GM21447 (cell line): Measurements from ENCODE around the gene TAOK1.
A peak's percentile ranks its signal among the peaks of the same experiment; 100 is the strongest.

Experiments used
- ATAC-seq: cut with Tn5 transposase; IDR thresholded peaks from one replicate; pipeline ENCODE4 v1.9.1; 2021; ENCODE audit not compliant: unreplicated experiment

The TAOK1 gene

DNA sequence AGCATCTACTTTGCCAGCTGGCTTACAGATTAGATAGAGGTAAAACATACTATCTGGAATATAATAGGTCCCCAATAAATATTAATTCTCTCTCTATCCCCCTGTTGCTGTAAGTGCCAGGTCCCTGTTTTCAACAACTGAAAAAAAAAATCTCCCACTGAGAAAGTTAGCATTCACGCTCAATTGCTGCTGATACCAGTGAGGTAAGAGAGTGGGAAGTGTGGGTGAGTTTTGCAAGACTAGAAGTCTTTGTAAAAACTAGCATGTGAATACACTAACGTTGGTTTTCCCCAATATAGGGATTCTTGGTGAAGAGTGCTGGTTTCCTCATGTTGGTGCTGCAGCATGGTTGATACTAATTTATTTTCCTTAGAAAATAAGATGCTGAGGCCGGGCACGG, 11.7 kb upstream of the TAOK1 start:
- ATAC-seq = no peak

- ATAC-seq = no peak
Observed at GRCh38 chr17:29379084-29379991, 10.8 kb upstream of the TAOK1 start.

GRCh38 chr17:29383686-29384085, 6.5 kb upstream of the TAOK1 start:
- no peak for ATAC-seq

GRCh38 chr17:29384901-29385300, 5.3 kb upstream of the TAOK1 start:
- no peak for ATAC-seq

DNA sequence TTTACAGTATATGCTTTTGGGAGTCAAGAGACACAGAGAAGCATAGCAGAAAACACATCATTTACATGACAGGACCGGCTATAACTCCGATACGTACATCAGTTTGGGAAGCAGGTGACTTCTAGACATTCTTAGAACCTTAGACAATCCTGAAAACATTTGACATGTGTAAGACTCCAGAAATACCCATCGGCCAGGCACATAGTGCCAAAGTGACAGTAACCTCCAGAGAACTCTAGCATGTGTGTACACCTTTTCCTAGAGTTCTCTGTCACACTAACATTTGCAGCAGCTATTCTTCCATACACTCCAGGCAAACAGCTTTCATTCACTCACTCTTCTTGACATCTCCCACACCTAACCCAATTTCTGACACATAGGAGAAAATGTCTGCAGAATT, 3.4 kb upstream of the TAOK1 start:
- ATAC-seq = no peak

- no peak for ATAC-seq
Observed at GRCh38 chr17:29388937-29389336, 1.2 kb upstream of the TAOK1 start.

DNA sequence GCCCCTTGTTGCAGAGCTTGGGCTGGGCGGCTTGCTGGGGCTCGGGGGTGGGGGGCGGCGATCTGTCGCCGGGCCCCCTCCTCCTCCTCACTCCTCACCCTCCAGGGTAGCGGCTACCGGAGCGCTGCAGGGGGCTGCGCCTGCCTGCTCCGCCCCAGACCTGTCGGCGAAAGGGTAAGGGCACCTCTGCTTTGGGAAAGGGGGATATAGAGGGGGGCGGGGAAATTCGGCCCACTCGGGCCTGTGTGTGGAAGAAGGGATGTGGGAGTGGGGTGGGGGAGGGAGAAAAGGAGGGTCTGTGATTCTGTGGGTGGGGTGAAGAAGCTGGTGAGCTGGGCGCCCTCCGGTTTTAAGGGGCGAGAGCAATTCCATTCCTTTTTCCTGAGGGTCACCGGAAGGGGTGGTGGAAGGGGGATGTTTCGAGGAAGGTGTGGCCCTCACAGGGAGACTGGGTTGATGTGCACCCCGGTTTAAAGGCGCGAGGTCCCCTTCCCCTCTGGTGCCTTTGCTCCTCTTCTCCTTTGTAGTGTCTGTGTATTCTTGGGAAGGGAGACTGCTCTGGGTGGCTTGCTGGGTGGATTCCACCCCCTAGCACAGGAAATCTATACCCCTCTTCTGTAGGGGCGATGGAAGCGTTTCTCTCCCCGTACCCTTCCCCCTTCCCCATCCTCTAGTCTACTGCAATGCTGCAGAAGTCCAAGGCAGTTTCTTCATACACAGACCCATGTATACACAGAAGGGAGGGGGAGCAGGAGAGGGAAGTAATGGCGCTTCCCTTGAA, 878 bp downstream of the TAOK1 start:
- ATAC-seq = peak; percentile 2

- no peak for ATAC-seq
Observed at GRCh38 chr17:29393436-29393835, 3.3 kb downstream of the TAOK1 start.

DNA sequence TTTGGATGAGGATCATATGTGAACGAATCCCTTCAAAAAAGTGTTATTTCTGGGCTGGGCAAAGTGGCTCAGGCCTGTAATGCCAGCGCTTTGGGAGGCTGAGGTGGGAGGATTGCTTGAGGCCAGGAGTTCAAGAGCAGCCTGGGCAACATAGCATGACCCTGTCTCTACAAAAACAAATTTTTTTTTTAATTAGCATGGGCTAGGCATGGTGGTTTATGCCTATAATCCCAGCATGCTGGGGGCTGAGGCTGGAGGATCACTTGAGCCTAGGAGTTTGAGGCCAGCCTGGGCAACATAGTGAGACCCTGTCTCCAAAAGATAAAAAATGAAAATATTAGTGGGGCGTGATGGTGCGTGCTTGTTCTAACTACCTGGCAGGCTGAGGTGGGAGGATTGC, 4.6 kb downstream of the TAOK1 start:
- ATAC-seq = no peak

- ATAC-seq = no peak
Observed at GRCh38 chr17:29396066-29396465, 5.9 kb downstream of the TAOK1 start.

GRCh38 chr17:29399634-29400033, 9.5 kb downstream of the TAOK1 start:
- ATAC-seq = no peak

GRCh38 chr17:29400818-29401217, 10.7 kb downstream of the TAOK1 start:
- ATAC-seq = no peak

DNA sequence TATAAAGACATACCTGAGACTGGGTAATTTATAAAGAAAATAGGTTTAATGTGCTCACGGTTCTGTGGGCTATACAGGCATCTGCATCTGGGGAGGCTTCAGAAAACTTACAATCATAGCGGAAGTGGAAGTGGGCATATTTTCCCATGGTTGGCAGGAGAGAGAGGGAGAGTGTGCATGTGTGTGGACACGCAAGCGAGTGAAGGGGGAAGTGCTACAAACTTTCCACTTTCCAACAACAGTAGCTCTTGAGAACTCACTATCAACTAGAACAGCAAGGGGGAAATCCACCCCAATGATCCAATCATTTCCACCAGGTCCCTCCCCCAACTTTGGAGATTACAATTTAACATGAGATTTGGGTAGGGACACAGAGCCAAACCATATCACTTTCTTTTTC, 11.1 kb downstream of the TAOK1 start:
- ATAC-seq = no peak

DNA sequence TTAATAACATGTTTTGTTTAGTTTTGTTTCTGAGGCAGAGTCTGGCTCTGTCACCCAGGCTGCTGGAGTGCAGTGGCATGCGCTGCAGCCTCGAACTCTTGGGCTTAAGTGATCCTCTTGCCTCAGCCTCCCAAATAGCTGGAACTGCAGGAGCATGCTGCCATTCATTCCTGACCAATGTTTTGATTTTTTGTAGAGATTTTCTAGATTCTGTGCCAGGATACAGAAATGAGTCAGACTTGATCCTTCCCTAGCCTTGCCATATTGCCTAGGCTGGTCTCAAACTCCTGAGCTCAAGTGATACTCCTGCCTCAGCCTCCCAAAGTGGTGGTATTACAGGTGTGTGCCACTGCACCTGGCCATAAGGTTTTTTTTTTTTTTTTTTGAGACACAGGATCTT, 17.7 kb downstream of the TAOK1 start:
- ATAC-seq = no peak

DNA sequence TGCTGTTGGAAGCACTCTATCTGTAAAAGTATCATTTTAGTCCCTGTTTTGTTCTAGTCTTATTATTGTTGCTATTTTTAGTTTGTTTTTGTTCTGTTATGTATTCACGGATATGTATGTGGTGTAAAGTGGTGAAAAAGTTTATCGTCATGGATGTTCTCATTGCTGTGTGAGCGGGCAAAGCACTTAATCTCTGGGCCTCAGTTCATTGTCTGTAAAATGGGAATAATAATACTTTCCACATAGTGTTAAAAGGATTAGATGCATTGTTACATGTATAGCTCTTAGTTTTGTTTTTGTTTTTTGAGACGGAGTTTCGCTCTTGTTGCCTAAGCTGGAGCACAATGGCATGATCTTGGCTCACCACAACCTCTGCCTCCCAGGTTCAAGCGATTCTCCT, 19.8 kb downstream of the TAOK1 start:
- no peak for ATAC-seq

- no peak for ATAC-seq
Observed at GRCh38 chr17:29412780-29413565, 22.8 kb downstream of the TAOK1 start.

DNA sequence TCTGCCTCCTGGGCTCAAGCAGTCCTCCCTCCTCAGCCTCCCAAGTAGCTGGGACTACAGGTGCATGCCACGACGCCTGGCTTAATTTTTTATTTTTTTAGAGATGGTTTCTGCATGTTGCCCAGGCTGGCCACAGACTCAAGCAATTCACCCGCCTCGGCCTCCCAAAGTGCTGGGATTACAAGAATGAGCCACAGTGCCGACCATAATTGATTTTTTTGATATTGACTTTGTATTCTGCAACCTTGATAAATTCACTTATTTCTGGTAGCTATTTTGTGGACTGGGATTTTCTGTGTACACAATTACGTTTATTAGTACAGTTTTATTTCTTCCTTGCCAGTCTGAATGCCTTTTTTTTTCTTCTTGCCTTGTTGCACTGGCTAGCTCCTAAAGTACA, 30.0 kb downstream of the TAOK1 start:
- ATAC-seq = no peak

DNA sequence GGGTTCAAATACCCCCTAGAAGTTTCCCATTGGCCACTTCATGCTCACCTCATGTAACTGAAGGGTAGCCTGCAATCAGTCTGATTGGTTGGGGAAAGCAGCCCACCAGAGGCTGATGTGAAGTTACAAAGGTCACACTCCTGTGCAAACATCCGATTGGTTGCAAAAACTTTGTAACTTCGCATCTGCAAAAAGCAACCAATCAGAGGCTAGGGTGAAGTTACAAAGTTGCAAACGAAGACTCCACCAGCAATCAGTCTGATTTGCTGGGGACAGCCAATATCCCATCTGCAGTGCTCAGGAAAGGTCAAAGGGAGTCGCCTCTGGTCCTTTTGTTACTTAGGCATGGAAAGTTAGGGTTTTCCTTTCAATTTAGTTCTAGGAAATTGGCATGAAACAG, 40.1 kb downstream of the TAOK1 start:
- ATAC-seq = no peak

DNA sequence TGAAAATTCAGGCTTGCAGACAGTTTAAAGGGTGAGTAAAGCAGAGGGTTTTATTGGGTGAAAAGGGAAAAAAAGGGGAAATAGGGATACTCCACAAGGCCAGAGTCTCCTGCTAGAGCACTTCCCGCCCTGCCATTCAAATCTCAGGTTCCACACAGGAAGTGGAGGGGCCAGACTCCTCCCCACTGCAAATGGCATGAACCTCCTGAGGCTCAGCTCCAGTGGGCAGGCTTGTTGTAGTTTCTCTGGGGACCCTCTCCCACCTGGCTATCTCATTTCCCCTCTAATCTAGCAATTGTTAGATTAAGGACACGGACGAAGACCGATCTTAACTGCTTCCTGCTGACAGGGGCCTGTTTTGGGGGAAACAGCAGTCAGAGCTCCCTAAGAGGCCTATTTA, 43.4 kb downstream of the TAOK1 start:
- no peak for ATAC-seq

- ATAC-seq = no peak
Observed at GRCh38 chr17:29434550-29434949, 44.4 kb downstream of the TAOK1 start.

- ATAC-seq = no peak
Observed at GRCh38 chr17:29442451-29442850, 52.3 kb downstream of the TAOK1 start.
